Neural cell (in vitro differentiated cells): ENCODE measurements around the gene CCNJL.
"Not testable (repeated sequence)": the region's sequence is repeated elsewhere in the genome, so short reads cannot be mapped to it uniquely, and the experiment has no call there.

Source experiments
- EP300 ChIP-seq: fragments of 450-650 bp; conservative IDR thresholded peaks from 2 replicates; pipeline ENCODE4 v1.6.1; 2014; ENCODE audit warnings: antibody characterized with exemption, mild to moderate bottlenecking, moderate library complexity; ENCODE audit not compliant: poor library complexity, severe bottlenecking
- EZH2 ChIP-seq: fragments of 200-600, 300-800 bp; shearing (Covaris generic), sonication (generic); IDR thresholded peaks from 2 replicates; pipeline ENCODE4 v1.6.1; 2014; ENCODE audit warnings: antibody characterized with exemption, low read length, borderline replicate concordance, mild to moderate bottlenecking; ENCODE audit not compliant: insufficient read depth, poor library complexity, severe bottlenecking
- POLR2AphosphoS5 ChIP-seq: IDR thresholded peaks from 2 replicates; pipeline ENCODE4 v1.6.1; 2012
- TF ChIP-seq, protein P1 (sequence below): fragments of 450-650 bp; IDR thresholded peaks from 2 replicates; pipeline ENCODE4 v1.5.1; 2014; ENCODE audit warnings: antibody characterized with exemption, mild to moderate bottlenecking, moderate library complexity; ENCODE audit not compliant: poor library complexity, severe bottlenecking

DNA sequence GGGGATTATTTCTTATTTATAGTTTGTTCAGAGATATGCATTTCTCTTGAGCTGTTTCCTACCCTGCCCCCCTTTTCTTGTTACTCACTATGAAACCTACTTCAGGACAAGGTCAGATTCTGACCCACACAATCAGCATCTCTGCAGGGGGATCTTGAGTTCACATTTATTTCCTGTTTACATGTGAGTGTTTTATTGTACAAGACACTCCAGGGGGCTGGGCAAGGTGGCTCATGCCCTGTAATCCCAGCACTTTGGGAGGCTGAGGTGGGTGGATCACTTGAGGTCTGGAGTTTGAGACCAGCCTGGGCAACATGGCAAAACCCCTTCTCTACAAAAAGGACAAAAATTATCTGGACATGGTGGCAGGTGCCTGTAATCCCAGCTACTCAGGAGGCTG, 28.1 kb upstream of the CCNJL start:
- TF ChIP-seq EZH2, POLR2AphosphoS5, EP300: not testable (repeated sequence)
- TF ChIP-seq, protein P1, sequence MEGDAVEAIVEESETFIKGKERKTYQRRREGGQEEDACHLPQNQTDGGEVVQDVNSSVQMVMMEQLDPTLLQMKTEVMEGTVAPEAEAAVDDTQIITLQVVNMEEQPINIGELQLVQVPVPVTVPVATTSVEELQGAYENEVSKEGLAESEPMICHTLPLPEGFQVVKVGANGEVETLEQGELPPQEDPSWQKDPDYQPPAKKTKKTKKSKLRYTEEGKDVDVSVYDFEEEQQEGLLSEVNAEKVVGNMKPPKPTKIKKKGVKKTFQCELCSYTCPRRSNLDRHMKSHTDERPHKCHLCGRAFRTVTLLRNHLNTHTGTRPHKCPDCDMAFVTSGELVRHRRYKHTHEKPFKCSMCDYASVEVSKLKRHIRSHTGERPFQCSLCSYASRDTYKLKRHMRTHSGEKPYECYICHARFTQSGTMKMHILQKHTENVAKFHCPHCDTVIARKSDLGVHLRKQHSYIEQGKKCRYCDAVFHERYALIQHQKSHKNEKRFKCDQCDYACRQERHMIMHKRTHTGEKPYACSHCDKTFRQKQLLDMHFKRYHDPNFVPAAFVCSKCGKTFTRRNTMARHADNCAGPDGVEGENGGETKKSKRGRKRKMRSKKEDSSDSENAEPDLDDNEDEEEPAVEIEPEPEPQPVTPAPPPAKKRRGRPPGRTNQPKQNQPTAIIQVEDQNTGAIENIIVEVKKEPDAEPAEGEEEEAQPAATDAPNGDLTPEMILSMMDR = not testable (repeated sequence)
